ENCODE data around the gene MIGA2.
A peak's percentile ranks its signal among the peaks of the same experiment; 100 is the strongest.

Gene MIGA2

DNA sequence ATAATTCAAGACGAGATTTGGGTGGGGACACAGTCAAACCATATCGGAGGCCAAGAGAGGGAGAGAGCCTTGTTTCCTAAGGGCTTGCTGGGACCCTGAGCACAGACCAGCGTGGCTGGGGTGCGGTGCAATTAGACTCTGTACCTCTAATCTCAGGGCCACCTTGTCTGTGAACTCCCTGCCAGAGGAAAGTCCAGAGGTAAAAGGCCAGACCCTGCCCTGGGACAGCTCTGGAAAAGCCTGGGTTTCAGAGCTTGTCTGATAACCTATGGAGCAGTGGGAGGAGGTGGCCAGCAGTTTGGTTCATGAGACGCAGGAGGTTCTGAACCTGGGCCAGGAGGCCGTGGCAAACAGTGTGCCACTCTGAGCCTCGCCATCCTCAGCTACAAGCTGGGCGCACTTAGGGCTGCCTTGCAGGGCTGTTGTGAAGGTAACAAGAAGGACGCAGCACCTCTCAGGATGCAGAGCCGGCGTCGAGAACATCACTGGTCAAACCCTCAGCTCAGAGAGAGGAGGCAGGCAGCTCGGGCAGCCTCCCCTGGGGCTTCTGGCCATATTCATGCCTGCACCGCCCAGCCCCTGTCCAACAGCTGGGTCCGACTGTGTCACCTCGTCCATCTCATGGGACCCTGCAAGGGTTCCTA lies 39.7 kb downstream of the MIGA2 start:
- no peak for DNase-seq

DNA sequence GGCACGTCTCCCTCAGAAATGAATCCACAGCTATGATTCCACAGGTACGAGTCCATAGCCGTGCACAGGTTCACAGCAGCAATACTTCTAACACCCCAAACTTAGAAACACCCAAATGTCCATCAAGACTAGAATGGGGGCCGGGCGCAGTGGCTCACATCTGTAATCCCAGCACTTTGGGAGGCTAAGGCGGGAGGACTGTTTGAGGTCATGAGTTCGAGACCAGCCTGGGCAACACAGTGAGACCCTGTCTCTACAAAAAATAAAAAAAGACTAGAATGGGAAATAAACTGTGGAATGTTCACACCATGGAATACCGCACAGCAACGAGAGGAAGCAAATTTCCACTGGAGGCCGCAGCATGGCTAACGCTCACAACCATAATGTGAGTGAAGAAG lies 40.2 kb downstream of the MIGA2 start:
- DNase-seq = no peak

GRCh38 chr9:129077236-129077635 lies 40.8 kb downstream of the MIGA2 start:
- DNase-seq = no peak

GRCh38 chr9:129078691-129079503 lies 42.5 kb downstream of the MIGA2 start:
- DNase-seq = no peak

DNA sequence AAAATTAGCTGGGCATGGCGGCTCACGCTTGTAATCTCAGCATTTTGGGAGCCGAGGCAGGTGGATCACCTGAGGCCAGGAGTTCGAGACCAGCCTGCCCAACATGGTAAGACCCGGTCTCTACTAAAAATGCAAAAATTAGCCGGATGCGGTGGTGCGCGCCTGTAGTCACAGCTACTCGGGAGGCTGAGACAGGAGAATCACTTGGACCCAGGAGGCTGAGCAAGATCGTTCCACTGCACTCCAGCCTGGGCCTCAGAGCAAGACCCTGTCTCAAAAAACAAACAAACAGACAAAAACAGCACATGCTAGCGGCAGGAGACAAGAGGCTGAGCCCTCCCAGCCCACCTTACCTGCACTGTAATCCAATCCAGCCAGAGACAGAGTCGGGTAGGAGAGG lies 43.4 kb downstream of the MIGA2 start:
- no peak for DNase-seq

DNA sequence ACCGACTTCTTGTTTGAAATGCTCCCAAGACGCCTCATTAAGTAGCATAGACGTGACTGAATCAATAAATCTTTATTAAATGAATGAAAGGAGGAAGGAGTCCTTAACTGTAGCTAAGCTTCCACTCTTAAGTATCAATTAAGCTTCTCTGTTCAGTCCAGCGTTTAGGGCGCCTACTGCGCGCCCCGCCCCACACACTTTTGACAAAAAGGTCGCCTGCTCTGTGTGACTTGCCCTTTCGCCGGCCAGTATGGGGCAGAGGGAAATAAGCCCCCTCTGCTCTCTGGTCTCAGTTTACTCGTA lies 43.8 kb downstream of the MIGA2 start:
- no peak for DNase-seq

GRCh38 chr9:129080601-129081387 lies 44.4 kb downstream of the MIGA2 start, which contains the start of gene DOLPP1:
Gene DOLPP1, plus strand, starts transcription at chr9:129081111. Its CDS starts 21 bp downstream, at chr9:129081132.
- DNase-seq = peak; percentile 98

- DNase-seq = no peak
These were observed 45.0 kb downstream of the MIGA2 start for GRCh38 chr9:129081388-129081904.

GRCh38 chr9:129084087-129084486 lies 47.7 kb downstream of the MIGA2 start:
- no peak for DNase-seq

DNA sequence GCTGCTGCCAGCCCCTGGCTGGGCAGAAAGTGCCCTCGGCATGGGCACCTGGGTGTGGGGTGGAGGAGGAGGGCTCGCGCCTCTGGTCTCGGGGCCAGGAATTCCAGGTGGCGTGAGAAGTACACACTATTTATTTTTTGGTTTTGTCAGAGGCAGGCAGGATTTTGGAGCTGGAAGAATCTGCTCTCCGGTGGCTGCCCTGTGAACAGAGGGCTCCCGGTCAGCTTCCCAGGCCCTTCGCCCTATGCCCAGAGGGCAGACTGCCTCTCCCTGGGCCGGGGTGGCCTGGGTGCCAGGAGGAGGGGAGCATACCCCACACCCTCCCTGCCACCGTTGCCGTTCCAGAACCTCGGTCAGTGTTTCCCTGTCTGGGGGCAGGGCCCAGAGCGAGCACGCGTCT lies 52.8 kb downstream of the MIGA2 start:
- DNase-seq = no peak

DNA sequence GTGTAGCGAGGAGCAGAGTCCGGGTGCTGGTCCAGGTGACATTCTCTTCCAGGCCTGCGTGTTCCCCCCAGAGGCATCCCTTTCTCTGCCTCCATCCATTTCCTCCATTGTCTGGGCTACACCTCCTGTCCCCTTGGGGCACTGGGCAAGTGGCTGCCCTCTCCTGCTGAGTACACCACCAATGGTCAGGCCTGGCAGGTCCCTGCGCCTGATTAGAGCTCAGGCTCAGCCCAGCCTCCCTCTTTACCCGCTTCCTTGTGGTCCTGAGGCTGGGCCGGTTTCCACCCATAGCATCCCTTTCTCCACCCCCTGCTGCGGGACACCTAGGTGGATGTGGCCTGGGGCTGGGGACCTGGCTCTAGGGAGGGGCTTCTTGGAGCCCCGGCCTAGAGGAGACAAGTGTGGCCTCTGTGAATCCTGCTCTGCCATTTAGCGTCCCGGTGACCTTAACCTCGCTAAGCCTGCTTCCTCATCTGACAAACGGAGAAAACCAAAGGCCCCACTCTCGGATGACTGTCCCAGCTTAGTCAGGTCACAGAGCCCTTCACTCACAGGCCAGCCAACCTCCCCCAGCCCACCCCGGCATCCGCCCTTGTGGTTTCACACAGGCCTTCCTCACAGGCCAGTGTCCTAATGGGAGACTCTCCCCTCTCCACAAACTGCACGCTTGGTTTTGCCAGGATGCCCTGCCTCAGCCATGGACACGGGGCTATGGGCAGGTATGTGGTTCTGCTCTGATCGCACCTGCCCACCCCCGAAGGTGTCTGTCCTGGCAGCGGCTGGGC lies 57.4 kb downstream of the MIGA2 start:
- DNase-seq = no peak

- no peak for DNase-seq
These were observed 58.2 kb downstream of the MIGA2 start for GRCh38 chr9:129094387-129095169.

DNA sequence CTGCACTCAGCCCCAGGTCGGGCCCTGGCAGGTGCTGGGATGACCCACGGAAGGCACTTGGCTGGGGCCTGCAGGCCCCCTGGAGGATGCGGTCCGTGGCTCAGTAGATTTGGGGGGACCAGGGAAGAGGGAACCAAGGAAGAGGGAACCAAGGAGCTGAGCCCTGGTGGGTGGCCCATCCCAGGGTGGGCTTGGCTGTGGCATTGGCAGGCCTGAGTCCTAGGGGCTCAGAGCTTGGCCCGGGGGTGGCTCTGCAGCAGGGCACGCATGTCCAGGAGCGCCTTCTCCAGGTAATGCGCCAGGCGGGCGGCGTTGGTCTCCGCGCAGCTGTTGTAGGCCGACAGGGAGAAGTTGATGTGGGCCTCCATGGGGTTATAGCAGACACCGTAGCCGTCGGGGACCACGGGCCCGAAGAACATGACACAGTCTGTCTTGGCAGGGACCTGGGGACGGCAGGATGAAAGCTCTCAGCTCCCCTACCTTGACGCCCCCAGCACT lies 58.8 kb downstream of the MIGA2 start:
- DNase-seq = no peak

GRCh38 chr9:129095908-129096307 lies 59.5 kb downstream of the MIGA2 start:
- no peak for DNase-seq

- no peak for DNase-seq
These were observed 61.4 kb downstream of the MIGA2 start for GRCh38 chr9:129097671-129098306.

DNA sequence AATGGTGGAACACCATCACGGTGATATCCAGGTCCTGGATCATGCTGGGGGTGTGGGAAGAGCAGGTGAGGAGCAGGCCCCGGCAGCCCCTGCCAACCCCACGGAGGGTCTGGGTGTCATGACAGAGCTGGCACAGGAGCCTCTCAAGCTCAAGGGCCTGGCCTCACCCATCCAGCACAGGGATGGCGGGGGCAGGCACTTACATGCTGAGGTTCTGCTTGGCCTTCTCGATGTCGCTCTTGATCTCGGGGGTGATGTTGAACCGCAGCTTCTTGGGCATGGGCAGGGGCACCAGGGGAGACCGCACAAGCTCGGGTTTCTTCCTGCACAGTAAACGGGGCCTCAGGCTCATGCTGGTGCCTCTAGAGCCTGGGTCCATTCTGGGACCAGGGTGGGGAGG lies 61.9 kb downstream of the MIGA2 start:
- DNase-seq = no peak

DNA sequence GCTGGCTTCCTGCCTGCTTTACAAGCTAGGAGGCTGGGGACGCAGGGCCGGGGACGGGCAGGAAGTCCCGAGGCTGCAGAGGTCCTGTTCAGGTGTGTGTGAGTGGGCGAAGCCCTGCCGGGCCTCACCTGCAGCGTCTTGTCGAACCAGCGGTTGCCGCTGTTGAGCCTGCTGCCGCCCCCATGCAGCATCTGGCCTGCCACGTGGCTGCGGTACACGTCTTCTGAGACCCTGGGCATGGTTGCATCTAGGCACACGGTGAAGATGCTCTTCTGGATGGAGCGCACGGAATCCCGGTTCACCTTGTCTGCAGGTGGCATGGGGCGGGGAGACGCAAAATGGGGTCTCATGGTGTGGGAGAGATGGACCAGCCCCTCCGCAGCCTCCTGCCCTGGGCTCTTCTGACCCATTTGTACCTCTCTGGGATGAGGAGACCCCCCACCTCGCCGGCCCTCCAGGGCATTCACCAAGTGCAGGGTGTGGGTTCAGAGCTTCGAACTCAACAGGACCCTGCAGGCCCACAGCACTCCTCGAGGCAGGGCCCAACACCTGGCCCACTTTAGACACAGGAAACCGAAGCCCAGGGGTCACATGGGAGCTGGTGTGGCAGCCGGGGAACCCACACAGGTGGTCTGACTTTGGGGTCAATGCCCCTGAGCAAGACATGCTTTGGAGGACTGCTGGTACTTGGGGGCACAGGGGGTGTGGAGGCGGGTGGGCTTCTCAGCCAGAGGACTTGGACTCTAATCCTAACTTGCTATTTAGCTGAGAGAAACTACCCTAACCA lies 64.2 kb downstream of the MIGA2 start:
- no peak for DNase-seq

- no peak for DNase-seq
These were observed 64.9 kb downstream of the MIGA2 start for GRCh38 chr9:129101279-129101678.

- no peak for DNase-seq
These were observed 65.7 kb downstream of the MIGA2 start for GRCh38 chr9:129102095-129102525.
